ENCODE measurements around the gene ABLIM3. TPM values are rescaled to one million over a fixed set of nuclear protein-coding genes. Genes with fewer than 3 reads are reported as not detected.
A peak's percentile ranks its signal among the peaks of the same experiment; 100 is the strongest.

ABLIM3 gene
- polyA plus RNA-seq (2013, experiment 1 of 2) = 0.20 TPM
- 0.19 TPM for polyA plus RNA-seq (2013, experiment 2 of 2)

DNA sequence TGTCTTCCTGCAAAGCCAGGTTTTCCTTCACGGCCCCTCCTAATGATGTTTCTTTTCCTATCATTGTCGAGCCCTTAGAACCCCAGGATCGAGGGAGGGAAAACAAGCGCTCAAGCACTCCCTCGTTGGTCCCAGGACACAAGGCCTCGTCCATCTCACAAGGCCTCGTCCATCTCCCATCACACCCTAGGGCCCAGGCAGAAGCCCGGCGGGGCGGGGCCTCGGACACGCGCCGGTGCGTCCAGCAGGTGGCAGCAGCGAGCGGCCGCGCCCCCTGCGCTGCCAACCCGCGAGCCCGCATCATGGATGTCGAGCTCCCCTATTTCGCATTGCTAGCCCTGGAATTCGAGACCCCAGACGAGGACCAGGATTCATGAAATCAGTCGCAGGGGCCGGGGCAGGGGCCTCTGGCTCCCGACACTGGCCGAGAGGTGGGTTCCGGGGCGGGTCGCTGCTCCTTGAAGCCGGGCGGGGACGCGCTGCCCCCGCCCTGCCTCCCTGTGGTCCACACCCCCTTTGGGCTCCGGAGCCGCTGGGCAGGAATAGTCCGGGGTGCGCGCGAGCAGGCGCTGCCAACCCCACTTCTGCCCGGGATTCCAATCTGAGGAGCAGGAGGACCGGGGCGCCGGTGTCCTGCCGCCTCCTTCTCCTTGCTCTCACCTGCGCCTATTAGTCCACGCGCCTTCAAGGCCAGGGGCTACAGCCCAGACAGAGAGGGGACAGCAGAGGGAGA, at the start of gene ABLIM3:
TSS of gene ABLIM3 (plus strand) at position 270 of the 733 bp plus-strand sequence. CDS start 603 bp downstream, outside the sequence.
- H3K27ac ChIP-seq (ENCODE audit: low read depth, low read length) = no peak within 1 kb of the TSS
- H3K27me3 ChIP-seq (ENCODE audit: insufficient read depth, low read length) = peaks cover 21% of the 10 kb centered on the region
- WGBS = 7% methylated on average over 54 of the region's 54 CpGs

DNA sequence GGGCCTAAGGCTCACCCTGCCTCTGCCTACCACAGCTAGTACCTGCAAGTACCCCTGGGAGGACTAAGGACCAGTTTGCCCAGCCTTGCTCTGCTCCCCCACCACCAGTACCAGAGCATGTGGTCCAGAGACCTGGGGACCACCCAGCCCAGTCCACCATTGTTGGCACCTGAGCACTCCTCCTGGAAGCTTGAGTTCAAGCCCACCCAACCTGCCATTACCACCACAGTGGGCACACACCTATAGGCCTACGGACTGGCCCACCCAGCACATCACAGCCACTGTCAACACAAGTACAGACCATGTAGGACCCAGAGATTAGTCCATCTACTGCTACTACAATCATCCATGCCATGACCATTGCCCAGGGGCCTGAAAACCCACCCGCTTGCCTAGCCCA, 47.7 kb upstream of the ABLIM3 start:
- Histone ChIP-seq H3K27me3 (ENCODE audit: insufficient read depth, low read length) (no peaks in the 10 kb centered on the region), H3K4me3 (ENCODE audit: low read length) (no peak overlapping the region), H3K4me1 (ENCODE audit: insufficient read depth, low read length) (no peaks in the 10 kb centered on the region), H3K27ac (ENCODE audit: low read depth, low read length) (no peak overlapping the region), H3K9ac (ENCODE audit: low read depth, low read length) (no peak overlapping the region), H3K9me3 (ENCODE audit: insufficient read depth, low read depth, low read length) (peaks cover 2% of the 10 kb centered on the region; the same call in 1 of the 2 replicates), H3K36me3 (ENCODE audit: insufficient read depth, low read length) (no peaks in the 10 kb centered on the region)
- WGBS = 48% methylated on average over 2 of the region's 2 CpGs

More for the DNA sequence above, at the start of gene ABLIM3:
- Histone ChIP-seq H3K4me1 (ENCODE audit: insufficient read depth, low read length) (no peaks in the 10 kb centered on the region), H3K36me3 (ENCODE audit: insufficient read depth, low read length) (no peaks in the 10 kb centered on the region), H3K4me3 (ENCODE audit: low read length) (peak within 1 kb of the TSS; percentile 67), H3K9me3 (ENCODE audit: insufficient read depth, low read depth, low read length) (no peaks in the 10 kb centered on the region), H3K9ac (ENCODE audit: low read depth, low read length) (no peak within 1 kb of the TSS)

DNA sequence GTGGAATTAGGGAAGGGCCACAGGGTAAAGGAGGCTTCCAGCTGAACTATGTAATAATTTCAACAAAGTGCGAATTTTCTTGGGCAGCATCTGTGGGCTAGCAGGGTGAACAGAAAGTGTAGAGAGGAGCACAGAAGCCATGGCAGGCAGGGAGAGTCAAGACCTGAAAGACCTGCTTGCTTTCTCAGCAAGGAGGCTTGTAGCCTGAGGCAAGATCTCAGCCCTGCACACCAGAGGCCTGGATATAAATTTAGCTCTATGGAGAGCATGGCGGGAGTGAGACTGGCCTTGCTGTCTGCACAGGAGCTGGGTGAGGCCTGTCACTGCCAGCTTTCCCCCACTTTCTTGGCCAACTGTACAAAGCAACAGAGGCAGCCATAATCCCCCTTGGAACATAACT, 46.3 kb upstream of the ABLIM3 start:
- 93% methylated on average over 2 of the region's 2 CpGs for WGBS
- Histone ChIP-seq H3K9me3 (ENCODE audit: insufficient read depth, low read depth, low read length) (peaks cover 2% of the 10 kb centered on the region; the same call in 1 of the 2 replicates), H3K4me1 (ENCODE audit: insufficient read depth, low read length) (no peaks in the 10 kb centered on the region), H3K4me3 (ENCODE audit: low read length) (no peak overlapping the region), H3K36me3 (ENCODE audit: insufficient read depth, low read length) (no peaks in the 10 kb centered on the region), H3K27me3 (ENCODE audit: insufficient read depth, low read length) (no peaks in the 10 kb centered on the region), H3K27ac (ENCODE audit: low read depth, low read length) (no peak overlapping the region), H3K9ac (ENCODE audit: low read depth, low read length) (no peak overlapping the region)

DNA sequence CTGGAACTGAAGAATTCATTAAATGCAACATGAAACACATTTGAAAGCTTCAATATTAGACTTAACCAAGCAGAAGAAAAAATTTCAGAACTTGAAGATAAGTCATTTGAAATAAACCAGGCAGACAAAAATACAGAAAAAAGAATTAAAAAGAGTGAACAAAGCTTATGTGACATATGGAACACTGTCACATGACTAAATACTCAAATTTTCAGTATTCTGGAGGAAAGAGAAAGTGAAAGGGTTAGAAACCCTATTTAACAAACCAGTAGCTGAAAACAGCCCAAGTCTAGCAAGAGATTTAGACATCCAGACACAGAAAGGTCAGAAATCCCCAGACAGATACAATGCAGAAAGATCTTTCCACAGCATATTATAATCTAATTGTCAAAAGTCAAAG, 41.4 kb upstream of the ABLIM3 start:
- H3K27ac ChIP-seq (ENCODE audit: low read depth, low read length) = no peak overlapping the region
- no peaks in the 10 kb centered on the region for H3K4me1 ChIP-seq (ENCODE audit: insufficient read depth, low read length)
- H3K27me3 ChIP-seq (ENCODE audit: insufficient read depth, low read length) = no peaks in the 10 kb centered on the region
- no peaks in the 10 kb centered on the region for H3K36me3 ChIP-seq (ENCODE audit: insufficient read depth, low read length)
- H3K9me3 ChIP-seq (ENCODE audit: insufficient read depth, low read depth, low read length) = no peaks in the 10 kb centered on the region; the same call in 1 of the 2 replicates
- no peak overlapping the region for H3K9ac ChIP-seq (ENCODE audit: low read depth, low read length)
- H3K4me3 ChIP-seq (ENCODE audit: low read length) = no peak overlapping the region

- Histone ChIP-seq H3K9ac (ENCODE audit: low read depth, low read length) (no peak overlapping the region), H3K4me3 (ENCODE audit: low read length) (no peak overlapping the region), H3K9me3 (ENCODE audit: insufficient read depth, low read depth, low read length) (no peaks in the 10 kb centered on the region; the same call in 1 of the 2 replicates), H3K27me3 (ENCODE audit: insufficient read depth, low read length) (no peaks in the 10 kb centered on the region), H3K36me3 (ENCODE audit: insufficient read depth, low read length) (no peaks in the 10 kb centered on the region), H3K4me1 (ENCODE audit: insufficient read depth, low read length) (no peaks in the 10 kb centered on the region), H3K27ac (ENCODE audit: low read depth, low read length) (no peak overlapping the region)
Observed at GRCh38 chr5:149100331-149100730, 41.0 kb upstream of the ABLIM3 start.

DNA sequence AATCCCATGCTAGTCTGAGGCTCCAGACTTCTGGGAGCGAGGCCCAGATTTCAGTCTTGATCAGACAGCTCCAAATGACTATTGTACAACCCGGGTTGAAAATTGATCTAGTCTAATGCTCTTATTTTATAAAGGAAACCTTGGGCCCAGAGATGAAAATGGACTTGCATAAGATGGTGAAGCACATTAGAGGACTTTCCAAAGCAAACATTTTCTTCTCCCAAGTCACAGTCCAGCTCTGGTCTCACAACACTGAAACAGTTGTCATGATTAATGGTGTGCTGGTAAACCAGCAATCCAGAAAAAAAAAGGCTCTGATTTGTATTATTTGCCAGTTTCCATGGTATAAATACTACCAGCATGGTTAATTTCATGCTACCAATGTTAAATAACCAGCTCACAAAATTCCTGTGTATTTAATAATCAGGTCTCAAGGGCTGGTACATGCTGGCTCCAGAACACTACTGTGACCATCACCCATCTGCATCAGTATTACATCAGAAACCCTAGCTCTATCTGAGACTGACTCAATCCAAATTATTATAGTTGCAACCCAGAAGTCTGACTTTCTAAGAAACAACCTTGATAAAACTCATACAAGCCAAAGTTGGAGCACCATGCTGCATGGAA, 32.5 kb upstream of the ABLIM3 start:
- Histone ChIP-seq H3K27me3 (ENCODE audit: insufficient read depth, low read length) (no peaks in the 10 kb centered on the region), H3K9me3 (ENCODE audit: insufficient read depth, low read depth, low read length) (no peaks in the 10 kb centered on the region), H3K9ac (ENCODE audit: low read depth, low read length) (no peak overlapping the region), H3K4me1 (ENCODE audit: insufficient read depth, low read length) (no peaks in the 10 kb centered on the region), H3K27ac (ENCODE audit: low read depth, low read length) (no peak overlapping the region), H3K36me3 (ENCODE audit: insufficient read depth, low read length) (no peaks in the 10 kb centered on the region), H3K4me3 (ENCODE audit: low read length) (no peak overlapping the region)
- 87% methylated on average over 2 of the region's 2 CpGs for WGBS

DNA sequence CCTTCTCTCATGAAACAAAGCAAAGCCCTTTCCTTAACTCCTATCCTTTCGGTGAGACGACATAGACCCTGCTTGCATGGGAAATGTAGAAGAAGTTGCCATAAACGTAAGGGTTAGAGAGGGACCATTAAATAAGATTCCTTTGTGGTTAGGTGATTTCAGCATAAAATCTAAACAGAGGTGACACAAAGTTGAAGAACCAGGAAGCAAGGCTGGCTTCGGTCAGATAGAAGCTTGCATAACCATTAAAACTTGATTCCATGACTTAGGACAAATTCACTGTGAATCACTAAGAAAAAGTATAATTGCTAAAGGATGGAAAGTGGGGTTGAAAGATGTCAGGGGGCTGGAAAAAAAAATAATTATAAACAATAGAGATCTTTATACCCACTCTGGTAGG, 30.9 kb upstream of the ABLIM3 start:
- no peak overlapping the region for H3K4me3 ChIP-seq (ENCODE audit: low read length)
- H3K9me3 ChIP-seq (ENCODE audit: insufficient read depth, low read depth, low read length) = no peaks in the 10 kb centered on the region
- H3K27ac ChIP-seq (ENCODE audit: low read depth, low read length) = no peak overlapping the region
- H3K36me3 ChIP-seq (ENCODE audit: insufficient read depth, low read length) = no peaks in the 10 kb centered on the region
- WGBS = 94% methylated on average over 4 of the region's 4 CpGs
- no peaks in the 10 kb centered on the region for H3K4me1 ChIP-seq (ENCODE audit: insufficient read depth, low read length)
- H3K9ac ChIP-seq (ENCODE audit: low read depth, low read length) = no peak overlapping the region
- no peaks in the 10 kb centered on the region for H3K27me3 ChIP-seq (ENCODE audit: insufficient read depth, low read length)

DNA sequence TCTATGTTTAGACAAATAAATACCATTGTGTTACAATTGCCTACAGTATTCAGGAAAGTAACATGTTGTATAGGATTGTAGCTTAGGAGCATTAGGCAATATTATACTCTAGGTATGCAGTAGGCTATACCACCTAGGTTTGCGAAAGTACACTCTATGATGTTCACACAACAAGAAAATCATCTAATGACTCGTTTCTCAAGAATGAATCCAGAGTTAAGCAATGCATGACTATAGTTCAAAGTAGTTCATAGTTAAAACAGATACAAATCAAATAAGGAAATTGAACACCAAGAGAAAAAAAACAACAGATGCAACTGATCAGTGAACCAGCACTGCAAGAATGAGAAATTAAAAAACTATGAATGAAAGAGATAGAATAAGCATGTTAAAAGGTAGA, 27.6 kb upstream of the ABLIM3 start:
- Histone ChIP-seq H3K4me1 (ENCODE audit: insufficient read depth, low read length) (no peaks in the 10 kb centered on the region), H3K27ac (ENCODE audit: low read depth, low read length) (no peak overlapping the region), H3K27me3 (ENCODE audit: insufficient read depth, low read length) (no peaks in the 10 kb centered on the region), H3K36me3 (ENCODE audit: insufficient read depth, low read length) (no peaks in the 10 kb centered on the region), H3K9me3 (ENCODE audit: insufficient read depth, low read depth, low read length) (no peaks in the 10 kb centered on the region), H3K9ac (ENCODE audit: low read depth, low read length) (no peak overlapping the region), H3K4me3 (ENCODE audit: low read length) (no peak overlapping the region)
- WGBS = no CpG with 5 or more reads among the region's 2 CpGs

GRCh38 chr5:149114403-149115312, 26.6 kb upstream of the ABLIM3 start:
- WGBS = 62% methylated on average over 7 of the region's 7 CpGs
- no peak overlapping the region for H3K27ac ChIP-seq (ENCODE audit: low read depth, low read length)
- H3K4me1 ChIP-seq (ENCODE audit: insufficient read depth, low read length) = no peaks in the 10 kb centered on the region
- H3K4me3 ChIP-seq (ENCODE audit: low read length) = no peak overlapping the region
- no peaks in the 10 kb centered on the region for H3K9me3 ChIP-seq (ENCODE audit: insufficient read depth, low read depth, low read length)
- H3K27me3 ChIP-seq (ENCODE audit: insufficient read depth, low read length) = no peaks in the 10 kb centered on the region
- H3K9ac ChIP-seq (ENCODE audit: low read depth, low read length) = no peak overlapping the region
- H3K36me3 ChIP-seq (ENCODE audit: insufficient read depth, low read length) = no peaks in the 10 kb centered on the region

DNA sequence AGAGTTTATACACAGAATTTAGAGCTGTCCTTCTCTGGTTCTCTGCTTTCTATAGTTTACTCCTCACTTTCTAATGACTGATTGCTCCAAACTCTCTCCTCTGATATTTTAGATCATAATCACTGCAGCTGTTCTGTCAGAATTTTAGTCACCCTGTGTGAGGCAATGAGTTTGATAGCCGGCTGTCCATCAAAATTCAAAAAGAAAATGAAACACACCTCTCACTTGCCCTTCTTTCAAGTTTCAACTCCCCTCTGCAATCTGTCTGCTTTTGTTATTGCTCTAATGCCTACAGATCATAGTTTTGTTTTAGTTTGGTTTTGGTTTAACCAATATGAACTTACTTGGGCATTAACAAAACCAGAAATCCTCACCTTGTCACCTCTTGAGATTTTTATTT, 23.3 kb upstream of the ABLIM3 start:
- H3K9ac ChIP-seq (ENCODE audit: low read depth, low read length) = no peak overlapping the region
- WGBS = 95% methylated on average over 1 of the region's 1 CpG
- H3K4me1 ChIP-seq (ENCODE audit: insufficient read depth, low read length) = no peaks in the 10 kb centered on the region
- no peak overlapping the region for H3K27ac ChIP-seq (ENCODE audit: low read depth, low read length)
- H3K36me3 ChIP-seq (ENCODE audit: insufficient read depth, low read length) = no peaks in the 10 kb centered on the region
- H3K9me3 ChIP-seq (ENCODE audit: insufficient read depth, low read depth, low read length) = no peaks in the 10 kb centered on the region
- H3K4me3 ChIP-seq (ENCODE audit: low read length) = no peak overlapping the region
- H3K27me3 ChIP-seq (ENCODE audit: insufficient read depth, low read length) = no peaks in the 10 kb centered on the region

GRCh38 chr5:149118463-149118862, 22.8 kb upstream of the ABLIM3 start:
- Histone ChIP-seq H3K4me3 (ENCODE audit: low read length) (no peak overlapping the region), H3K27ac (ENCODE audit: low read depth, low read length) (no peak overlapping the region), H3K36me3 (ENCODE audit: insufficient read depth, low read length) (no peaks in the 10 kb centered on the region), H3K4me1 (ENCODE audit: insufficient read depth, low read length) (no peaks in the 10 kb centered on the region), H3K9ac (ENCODE audit: low read depth, low read length) (no peak overlapping the region), H3K9me3 (ENCODE audit: insufficient read depth, low read depth, low read length) (no peaks in the 10 kb centered on the region), H3K27me3 (ENCODE audit: insufficient read depth, low read length) (no peaks in the 10 kb centered on the region)
